Esophagus mucosa (tissue), 1 donor: Measurements from ENCODE around the gene PTPRO. TPM values are rescaled to one million over a fixed set of nuclear protein-coding genes. Genes with fewer than 3 reads are reported as not detected.
A peak's percentile ranks its signal among the peaks of the same experiment; 100 is the strongest.

Experiments
- ATAC-seq: fragments of 200-7000 bp; cut with Tn5 transposase; one replicate; pipeline ENCODE4 v1.9.1; 2020
- total RNA-seq: library from RNA; stranded (reverse); gene quantifications from one replicate; pipeline ENCODE4 v1.2.4, GENCODE V29; 2023
- donor health status: DM: yes; HTN: yes; CAD: no.

The PTPRO gene
- total RNA-seq, 1 donor from 2014 or later, result 0.08 TPM

GRCh38 chr12:15527201-15528080, 205.1 kb downstream of the PTPRO start:
- no peak for ATAC-seq

- ATAC-seq, result no peak
Measured at GRCh38 chr12:15528666-15529065, 206.4 kb downstream of the PTPRO start.

GRCh38 chr12:15530361-15530760, 208.1 kb downstream of the PTPRO start:
- no peak for ATAC-seq

GRCh38 chr12:15532364-15532977, 210.2 kb downstream of the PTPRO start:
- peak; percentile 82 for ATAC-seq

GRCh38 chr12:15534322-15534721, 212.0 kb downstream of the PTPRO start:
- ATAC-seq, result no peak

GRCh38 chr12:15534874-15535273, 212.6 kb downstream of the PTPRO start:
- ATAC-seq, result no peak

- ATAC-seq, result no peak
Measured at GRCh38 chr12:15535352-15535781, 213.1 kb downstream of the PTPRO start.

- ATAC-seq, result no peak
Measured at GRCh38 chr12:15536446-15536845, 214.1 kb downstream of the PTPRO start.

GRCh38 chr12:15538881-15539280, 216.6 kb downstream of the PTPRO start:
- ATAC-seq, result no peak

- ATAC-seq, result no peak
Measured at GRCh38 chr12:15540005-15540404, 217.7 kb downstream of the PTPRO start.

GRCh38 chr12:15540469-15540872, 218.2 kb downstream of the PTPRO start:
- ATAC-seq, result no peak

GRCh38 chr12:15541996-15542631, 219.8 kb downstream of the PTPRO start:
- ATAC-seq, result no peak

- ATAC-seq, result no peak
Measured at GRCh38 chr12:15543347-15543746, 221.0 kb downstream of the PTPRO start.

GRCh38 chr12:15544589-15544988, 222.3 kb downstream of the PTPRO start:
- no peak for ATAC-seq

- ATAC-seq, result no peak
Measured at GRCh38 chr12:15545334-15545733, 223.0 kb downstream of the PTPRO start.

GRCh38 chr12:15546102-15546701, 223.9 kb downstream of the PTPRO start:
- ATAC-seq, result no peak

- no peak for ATAC-seq
Measured at GRCh38 chr12:15547063-15547462, 224.8 kb downstream of the PTPRO start.

GRCh38 chr12:15547691-15548090, 225.4 kb downstream of the PTPRO start:
- no peak for ATAC-seq

- ATAC-seq, result no peak
Measured at GRCh38 chr12:15550793-15551192, 228.5 kb downstream of the PTPRO start.

- ATAC-seq, result no peak
Measured at GRCh38 chr12:15555446-15555845, 233.1 kb downstream of the PTPRO start.

GRCh38 chr12:15556411-15557102, 234.2 kb downstream of the PTPRO start:
- no peak for ATAC-seq

GRCh38 chr12:15558915-15559528, 236.7 kb downstream of the PTPRO start:
- ATAC-seq, result peak; percentile 55
